Fibroblast of mammary gland (primary cell): Measurements from ENCODE around the gene LINGO1.

ENCODE experiments used
- DNase-seq: peaks from one replicate; pipeline ENCODE4 v3.0.0-alpha.2; 2010; ENCODE audit warnings: low read depth
- H3K4me3 ChIP-seq: 2 replicates; pipeline ENCODE4 v1.5.1; 2011; ENCODE audit warnings: low read depth, mild to moderate bottlenecking, low read length, moderate library complexity; ENCODE audit not compliant: control insufficient read depth
- TF ChIP-seq, protein P1 (sequence below): conservative IDR thresholded peaks from 2 replicates; pipeline ENCODE4 v1.5.1; 2011; ENCODE audit warnings: low read depth, low read length, inconsistent platforms; ENCODE audit not compliant: control insufficient read depth, insufficient read depth

The LINGO1 gene

DNA sequence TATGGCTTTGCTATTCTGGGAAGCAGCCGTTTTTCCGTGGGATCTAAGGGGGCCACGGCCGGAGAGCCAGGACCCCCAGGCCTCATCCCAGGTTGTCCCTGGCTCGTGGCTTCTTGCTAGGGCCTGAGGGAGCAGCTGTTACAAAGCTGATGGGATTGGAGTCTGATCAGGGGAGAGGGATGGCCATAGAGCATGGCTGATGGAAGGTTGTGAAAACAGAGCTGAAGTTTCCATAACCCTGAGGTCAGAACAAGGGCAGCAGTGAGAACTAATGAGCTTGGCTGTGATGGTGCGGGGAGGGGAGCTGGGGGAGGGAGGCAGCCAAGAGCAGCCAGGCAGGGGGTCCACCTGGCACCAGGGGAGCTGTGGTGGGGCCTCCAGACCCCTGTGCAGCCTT is 63.0 kb downstream of the LINGO1 start:
- peak; percentile 12 for DNase-seq
- peak overlapping the region; percentile 12 for H3K4me3 ChIP-seq
- TF ChIP-seq, protein P1, sequence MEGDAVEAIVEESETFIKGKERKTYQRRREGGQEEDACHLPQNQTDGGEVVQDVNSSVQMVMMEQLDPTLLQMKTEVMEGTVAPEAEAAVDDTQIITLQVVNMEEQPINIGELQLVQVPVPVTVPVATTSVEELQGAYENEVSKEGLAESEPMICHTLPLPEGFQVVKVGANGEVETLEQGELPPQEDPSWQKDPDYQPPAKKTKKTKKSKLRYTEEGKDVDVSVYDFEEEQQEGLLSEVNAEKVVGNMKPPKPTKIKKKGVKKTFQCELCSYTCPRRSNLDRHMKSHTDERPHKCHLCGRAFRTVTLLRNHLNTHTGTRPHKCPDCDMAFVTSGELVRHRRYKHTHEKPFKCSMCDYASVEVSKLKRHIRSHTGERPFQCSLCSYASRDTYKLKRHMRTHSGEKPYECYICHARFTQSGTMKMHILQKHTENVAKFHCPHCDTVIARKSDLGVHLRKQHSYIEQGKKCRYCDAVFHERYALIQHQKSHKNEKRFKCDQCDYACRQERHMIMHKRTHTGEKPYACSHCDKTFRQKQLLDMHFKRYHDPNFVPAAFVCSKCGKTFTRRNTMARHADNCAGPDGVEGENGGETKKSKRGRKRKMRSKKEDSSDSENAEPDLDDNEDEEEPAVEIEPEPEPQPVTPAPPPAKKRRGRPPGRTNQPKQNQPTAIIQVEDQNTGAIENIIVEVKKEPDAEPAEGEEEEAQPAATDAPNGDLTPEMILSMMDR = no peak

DNA sequence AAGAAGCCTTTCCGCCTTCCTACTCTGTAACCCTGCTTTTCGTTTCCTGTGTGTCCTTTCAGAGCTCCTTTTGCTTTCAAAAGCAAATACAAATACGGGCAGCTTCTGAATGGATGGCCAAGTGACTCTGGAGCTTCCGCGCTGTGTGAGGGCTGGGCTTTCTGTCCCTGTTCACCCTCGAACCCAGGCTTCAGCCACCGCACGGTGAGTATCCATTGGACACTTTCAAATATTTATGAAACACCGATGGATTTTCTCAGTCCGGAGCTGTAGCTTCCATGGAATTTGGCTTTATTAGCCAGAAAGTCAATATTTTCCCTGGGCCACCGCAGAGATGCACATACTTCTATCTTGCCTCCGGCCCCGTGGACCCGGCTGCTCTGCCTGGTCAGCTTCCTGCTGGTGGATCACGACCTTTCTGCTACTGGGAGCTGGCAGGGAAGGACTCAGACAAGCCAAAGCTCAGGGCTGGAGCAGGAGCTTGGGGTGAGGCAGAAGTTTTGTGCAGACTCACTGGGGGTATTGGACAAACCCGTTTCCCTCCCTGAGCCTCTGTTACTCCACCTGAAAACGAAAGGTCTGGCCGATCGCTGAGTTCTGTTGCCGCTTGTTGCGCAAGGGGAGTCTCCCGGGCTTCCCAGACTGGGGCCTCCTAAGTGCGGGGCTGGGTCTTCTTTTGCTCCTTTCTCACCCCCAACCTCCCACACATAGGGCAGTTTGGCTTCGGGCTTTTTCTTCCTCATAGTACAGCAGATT is 63.6 kb downstream of the LINGO1 start:
- peak; percentile 37 for DNase-seq
- peak overlapping the region; percentile 12 for H3K4me3 ChIP-seq
- TF ChIP-seq, protein P1 = no peak

DNA sequence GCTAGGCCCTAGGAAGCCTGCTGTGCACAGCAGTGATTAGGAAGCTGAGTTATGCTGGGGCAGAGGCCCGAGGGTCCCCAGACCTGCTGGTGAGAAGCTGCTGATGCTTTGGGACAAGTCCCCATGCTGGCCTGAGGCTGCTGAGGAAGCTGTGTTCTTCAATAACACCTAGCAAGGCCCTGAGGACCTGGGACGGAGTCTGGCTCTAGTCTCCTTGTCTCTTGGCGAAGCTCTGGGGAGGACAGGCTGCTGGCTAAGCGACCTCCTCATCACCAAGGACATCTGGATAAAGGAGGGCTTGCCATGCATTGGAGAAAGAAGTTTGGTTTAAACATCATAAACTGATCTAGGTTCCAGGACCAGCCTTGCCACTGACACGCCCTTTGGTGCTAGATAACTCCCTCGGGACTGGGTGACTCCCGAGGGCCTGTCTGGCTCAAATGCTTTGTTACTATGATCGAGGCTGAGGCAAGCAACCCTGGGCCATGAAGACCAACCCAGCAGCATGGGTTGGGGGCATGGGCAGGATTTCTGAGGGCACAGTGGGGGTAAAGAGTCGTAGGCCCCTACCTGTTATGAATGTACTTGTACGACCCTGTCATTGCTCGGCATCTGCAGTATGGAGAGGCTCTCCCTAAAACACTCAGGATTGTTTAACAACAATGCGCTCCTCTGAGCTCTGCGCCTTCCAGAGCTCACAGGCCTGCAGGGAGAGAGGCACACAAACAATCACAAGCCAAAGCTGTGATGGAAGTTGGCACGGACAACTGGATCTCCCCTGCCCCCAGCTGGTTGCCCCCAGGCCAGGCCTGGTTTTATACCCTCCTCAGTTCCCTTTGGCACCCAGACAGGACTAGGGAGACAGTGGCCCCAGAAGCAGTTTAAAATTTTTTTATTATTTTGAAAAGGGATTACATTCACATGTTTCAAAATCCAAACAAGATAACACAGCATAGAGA is 64.4 kb downstream of the LINGO1 start:
- no peak overlapping the region for H3K4me3 ChIP-seq
- no peak for DNase-seq
- TF ChIP-seq, protein P1 = no peak

DNA sequence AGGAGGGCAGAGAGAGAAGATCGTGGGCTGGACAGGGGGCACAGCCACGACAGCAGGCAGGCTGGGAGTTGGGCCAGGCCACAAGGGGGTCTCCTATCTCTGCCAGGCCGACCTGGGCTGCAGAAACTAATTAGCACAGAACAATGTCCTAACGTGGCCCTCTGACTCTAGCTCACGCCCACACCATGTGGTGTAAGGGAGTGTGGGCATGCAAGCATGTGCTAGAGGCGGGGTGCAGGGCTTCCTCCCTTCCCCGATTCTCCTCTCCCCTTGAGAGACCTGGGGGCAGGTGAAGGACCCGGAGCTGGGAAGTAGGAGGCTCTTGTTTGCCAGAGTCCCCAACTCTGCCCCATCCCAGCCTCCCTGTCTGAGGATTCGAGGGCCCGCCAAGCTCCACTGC is 65.5 kb downstream of the LINGO1 start:
- no peak overlapping the region for H3K4me3 ChIP-seq
- TF ChIP-seq, protein P1 = no peak
- DNase-seq = no peak

DNA sequence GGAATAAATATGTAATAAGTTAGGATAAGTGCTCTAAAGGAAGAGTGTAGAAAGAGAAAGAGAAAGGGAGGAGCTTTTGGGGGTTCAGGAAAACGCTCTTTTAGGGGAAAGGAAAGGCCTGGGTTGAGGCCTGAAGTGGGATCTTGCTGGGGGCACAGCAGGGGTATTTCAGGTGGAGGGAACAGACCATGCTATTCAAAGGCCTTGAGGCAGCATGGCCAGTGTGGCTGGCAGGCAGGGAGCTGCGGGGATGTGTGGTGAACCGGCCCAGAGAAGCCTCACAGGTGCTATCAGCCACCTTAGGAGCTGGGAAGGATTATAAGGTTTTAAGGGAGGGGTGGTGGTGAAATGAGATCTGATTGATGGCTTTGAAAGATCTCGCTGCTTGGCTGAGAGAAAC is 66.6 kb downstream of the LINGO1 start:
- TF ChIP-seq, protein P1 = no peak
- no peak for DNase-seq
- H3K4me3 ChIP-seq = no peak overlapping the region

DNA sequence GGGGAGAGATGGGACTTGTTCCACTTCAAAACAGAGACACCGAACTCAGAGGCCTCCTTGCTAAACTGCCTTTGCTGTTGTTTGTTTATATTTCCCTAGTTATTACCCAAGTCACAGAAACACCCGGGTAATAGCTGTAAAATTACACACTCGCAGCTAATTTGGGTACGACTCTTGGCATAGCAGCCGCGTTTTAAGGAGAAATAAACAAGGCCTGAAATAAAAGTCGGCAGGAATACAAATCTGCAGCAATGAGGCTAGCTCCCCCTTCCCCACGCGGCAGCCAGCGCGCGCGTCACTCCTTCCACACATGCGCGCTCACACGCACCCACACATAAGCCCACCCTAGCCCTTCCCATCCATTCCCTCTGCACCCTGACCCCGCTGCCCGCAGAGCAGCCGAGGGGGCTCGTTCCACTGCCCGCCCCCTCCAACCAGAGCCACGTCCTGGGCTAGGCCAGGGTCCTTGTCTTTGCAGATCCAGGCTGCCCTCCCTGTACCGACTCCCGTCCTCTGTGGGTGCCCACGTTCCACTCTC is 67.3 kb downstream of the LINGO1 start:
- DNase-seq = no peak
- H3K4me3 ChIP-seq = no peak overlapping the region
- TF ChIP-seq, protein P1 = no peak
